CD8-positive, alpha-beta memory T cell (primary cell): ENCODE measurements around the gene ABCC12. TPM values are rescaled to one million over a fixed set of nuclear protein-coding genes. Genes with fewer than 3 reads are reported as not detected.

Source experiments
- polyA plus RNA-seq: library from polyadenylated mRNA; unstranded; fragments of 300-500 nt; fragmentation: Illumina TruSeq; gene quantifications from one replicate; pipeline ENCODE4 v1.2.3, GENCODE V29; 2021
- total RNA-seq, 2 experiments: library from RNA; stranded (reverse); gene quantifications; one replicate each; pipeline ENCODE4 v1.2.3, GENCODE V29; 2021

Gene ABCC12
- total and polyA plus RNA-seq, 3 experiments from 2014 or later = not detected

Other genes with a start within 250 kb of the ABCC12 start
- 10 to 100 TPM; 54.9 to 55.7 TPM for gene LONP2, start 88.3 kb upstream of the ABCC12 start, total RNA-seq
- 39.1 TPM for gene LONP2, start 88.3 kb upstream of the ABCC12 start, polyA plus RNA-seq
- under 1 TPM; 0.22 TPM for gene ABCC11, start 91.5 kb upstream of the ABCC12 start, total RNA-seq
- gene ABCC11, start 91.5 kb upstream of the ABCC12 start, polyA plus RNA-seq = not detected
- 10 to 100 TPM; 11.6 to 13.3 TPM for gene SIAH1, start 229.4 kb upstream of the ABCC12 start, total RNA-seq
- 10.7 TPM for gene SIAH1, start 229.4 kb upstream of the ABCC12 start, polyA plus RNA-seq